H9 (cell line): Measurements from ENCODE around the gene NUDT16. TPM values are rescaled to one million over a fixed set of nuclear protein-coding genes. Genes with fewer than 3 reads are reported as not detected.

Experiments used
- DNase-seq: peaks from one replicate; pipeline ENCODE4 v3.0.0-alpha.2; 2017
- H2AFZ ChIP-seq: one replicate; pipeline ENCODE4 v1.6.1; 2013; ENCODE audit warnings: mild to moderate bottlenecking, low read length, control low read depth, moderate library complexity
- H2AK5ac ChIP-seq: 2 replicates; pipeline ENCODE4 v1.6.1; 2013; ENCODE audit warnings: low read length, control low read depth, mixed read lengths; ENCODE audit not compliant: insufficient read length
- H2BK120ac ChIP-seq: one replicate; pipeline ENCODE4 v1.6.1; 2013; ENCODE audit warnings: low read depth, mild to moderate bottlenecking, low read length, control low read depth, inconsistent platforms; ENCODE audit not compliant: poor library complexity, severe bottlenecking
- H2BK12ac ChIP-seq: 2 replicates; pipeline ENCODE4 v1.6.1; 2013; ENCODE audit warnings: low read length, control low read depth, mixed read lengths, low read depth; ENCODE audit not compliant: insufficient read length
- H2BK15ac ChIP-seq: 2 replicates; pipeline ENCODE4 v1.6.1; 2013; ENCODE audit warnings: low read depth, low read length, control low read depth
- H2BK20ac ChIP-seq: one replicate; pipeline ENCODE4 v1.6.1; 2013; ENCODE audit warnings: low read depth, mild to moderate bottlenecking, low read length, control low read depth, inconsistent platforms; ENCODE audit not compliant: poor library complexity, severe bottlenecking
- H2BK5ac ChIP-seq: 2 replicates; pipeline ENCODE4 v1.6.1; 2013; ENCODE audit warnings: low read length, control low read depth, mixed read lengths; ENCODE audit not compliant: insufficient read length
- H3K14ac ChIP-seq: 2 replicates; pipeline ENCODE4 v1.6.1; 2013; ENCODE audit warnings: low read length, control low read depth; ENCODE audit not compliant: insufficient read depth
- H3K18ac ChIP-seq: 2 replicates; pipeline ENCODE4 v1.6.1; 2013; ENCODE audit warnings: low read depth, mild to moderate bottlenecking, mixed read lengths, low read length, control low read depth; ENCODE audit not compliant: insufficient read length
- H3K23ac ChIP-seq: 2 replicates; pipeline ENCODE4 v1.6.1; 2013; ENCODE audit warnings: low read length, control low read depth, mixed read lengths, low read depth; ENCODE audit not compliant: insufficient read length
- H3K23me2 ChIP-seq: 2 replicates; pipeline ENCODE4 v1.6.1; 2013; ENCODE audit warnings: low read depth, mild to moderate bottlenecking, mixed read lengths, low read length, control low read depth; ENCODE audit not compliant: insufficient read length, poor library complexity, severe bottlenecking
- H3K27ac ChIP-seq: 2 replicates; pipeline ENCODE4 v1.5.1; 2013; ENCODE audit warnings: low read length, control low read depth, mixed read lengths, low read depth; ENCODE audit not compliant: insufficient read length
- H3K27me3 ChIP-seq: 2 replicates; pipeline ENCODE4 v1.6.1; 2013; ENCODE audit warnings: low read length, control low read depth, inconsistent platforms; ENCODE audit not compliant: insufficient read depth
- H3K4ac ChIP-seq: 2 replicates; pipeline ENCODE4 v1.6.1; 2013; ENCODE audit warnings: low read depth, mild to moderate bottlenecking, control low read depth, inconsistent platforms, low read length, moderate library complexity
- H3K4me1 ChIP-seq: 2 replicates; pipeline ENCODE4 v1.6.1; 2013; ENCODE audit warnings: low read length, control low read depth, inconsistent platforms; ENCODE audit not compliant: insufficient read depth
- H3K4me2 ChIP-seq: 2 replicates; pipeline ENCODE4 v1.6.1; 2013; ENCODE audit warnings: low read length, control low read depth, mixed read lengths; ENCODE audit not compliant: insufficient read length, insufficient read depth
- H3K56ac ChIP-seq: 2 replicates; pipeline ENCODE4 v1.6.1; 2013; ENCODE audit warnings: low read depth, mild to moderate bottlenecking, mixed read lengths, low read length, control low read depth; ENCODE audit not compliant: insufficient read length
- H3K79me1 ChIP-seq: 2 replicates; pipeline ENCODE4 v1.6.1; 2013; ENCODE audit warnings: low read depth, mild to moderate bottlenecking, moderate library complexity, low read length, control low read depth, inconsistent platforms; ENCODE audit not compliant: insufficient read depth, poor library complexity, severe bottlenecking
- H3K79me2 ChIP-seq: 2 replicates; pipeline ENCODE4 v1.6.1; 2013; ENCODE audit warnings: low read length, control low read depth, inconsistent platforms; ENCODE audit not compliant: insufficient read depth
- H3K9ac ChIP-seq: 2 replicates; pipeline ENCODE4 v1.6.1; 2013; ENCODE audit warnings: low read length, control low read depth, mixed read lengths; ENCODE audit not compliant: insufficient read length; ENCODE audit errors: extremely low read depth
- H3K9me3 ChIP-seq: one replicate; pipeline ENCODE4 v1.6.1; 2013; ENCODE audit warnings: low read depth, low read length, inconsistent platforms; ENCODE audit not compliant: control insufficient read depth
- H3T11ph ChIP-seq: one replicate; pipeline ENCODE4 v1.6.1; 2013; ENCODE audit warnings: mild to moderate bottlenecking, low read length, control low read depth, inconsistent platforms
- H4K20me1 ChIP-seq: one replicate; pipeline ENCODE4 v1.6.1; 2013; ENCODE audit not compliant: control insufficient read depth, insufficient read length, insufficient read depth
- H4K5ac ChIP-seq: 2 replicates; pipeline ENCODE4 v1.6.1; 2013; ENCODE audit warnings: low read depth, mild to moderate bottlenecking, mixed read lengths, low read length, control low read depth; ENCODE audit not compliant: insufficient read length
- H4K8ac ChIP-seq: replicated peaks from 2 replicates; pipeline ENCODE4 v1.6.1; 2013; ENCODE audit warnings: low read length, control low read depth, mixed read lengths, low read depth; ENCODE audit not compliant: insufficient read length
- H4K91ac ChIP-seq: 2 replicates; pipeline ENCODE4 v1.6.1; 2013; ENCODE audit warnings: low read depth, mild to moderate bottlenecking, moderate library complexity, mixed read lengths, low read length, control low read depth; ENCODE audit not compliant: insufficient read length
- H3K27ac Mint-ChIP-seq, 3 experiments: 2 replicates in 2 of 3; 3 replicates in 1 of 3; pipeline ENCODE4 v1.8.0; 2020 to 2021; ENCODE audit warnings: mixed read lengths in 3 of 3, mild to moderate bottlenecking in 1 of 3, moderate library complexity in 1 of 3
- H3K27me3 Mint-ChIP-seq: 2 replicates; pipeline ENCODE4 v1.8.0; 2021; ENCODE audit warnings: low read depth, mild to moderate bottlenecking, moderate library complexity, mixed read lengths
- H3K36me3 Mint-ChIP-seq, 3 experiments: 2 replicates in 2 of 3; 3 replicates in 1 of 3; pipeline ENCODE4 v1.8.0; 2020 to 2021; ENCODE audit warnings: low read depth in 3 of 3, mixed read lengths in 3 of 3; ENCODE audit not compliant: insufficient read depth in 1 of 3
- H3K4me1 Mint-ChIP-seq, 2 experiments: 2 replicates each; pipeline ENCODE4 v1.8.0; 2020; ENCODE audit warnings: mixed read lengths in 2 of 2
- H3K4me3 Mint-ChIP-seq, 2 experiments: 2 replicates in 1 of 2; 3 replicates in 1 of 2; pipeline ENCODE4 v1.8.0; 2020 to 2021; ENCODE audit warnings: mild to moderate bottlenecking in 2 of 2, mixed read lengths in 2 of 2, moderate library complexity in 1 of 2
- H3K9me3 Mint-ChIP-seq, 2 experiments: 2 replicates in 1 of 2; 3 replicates in 1 of 2; pipeline ENCODE4 v1.8.0; 2020; ENCODE audit warnings: mild to moderate bottlenecking in 2 of 2, mixed read lengths in 2 of 2, moderate library complexity in 1 of 2
- CTCF ChIP-seq: fragments of 200-600 bp; sonication (generic); conservative IDR thresholded peaks from 3 replicates; pipeline ENCODE4 v1.8.0; 2021; ENCODE audit warnings: antibody characterized with exemption, mild to moderate bottlenecking
- WGBS: extraction: QIAGEN DNeasy Blood & Tissue Kit; methylation state at CpG from one replicate; pipeline ENCODE4 v1.1.7; 2013; ENCODE audit warnings: missing lambda C conversion rate, low lambda C conversion rate, mixed read lengths; ENCODE audit not compliant: insufficient read length; ENCODE audit errors: extremely low coverage; 5-methylcytosine and 5-hydroxymethylcytosine counted together
- long read RNA-seq: library from polyadenylated mRNA; unstranded; transcript quantifications from one replicate; pipeline ENCODE4 v2.0.0, GENCODE V29; 2020
- total RNA-seq: library from RNA; stranded (reverse); gene quantifications from 2 replicates; pipeline ENCODE4 v1.2.1, GENCODE V29; 2021

Gene NUDT16
- 16.9 and 18.2 TPM in 2 replicates for total RNA-seq
- long read RNA-seq, full-length matches to known transcripts = 19 of 26 reads
- long read RNA-seq, partial matches to known transcripts = 3 of 26 reads
- long read RNA-seq, other reads (novel, unspliced or antisense) = 4 of 26 reads

DNA sequence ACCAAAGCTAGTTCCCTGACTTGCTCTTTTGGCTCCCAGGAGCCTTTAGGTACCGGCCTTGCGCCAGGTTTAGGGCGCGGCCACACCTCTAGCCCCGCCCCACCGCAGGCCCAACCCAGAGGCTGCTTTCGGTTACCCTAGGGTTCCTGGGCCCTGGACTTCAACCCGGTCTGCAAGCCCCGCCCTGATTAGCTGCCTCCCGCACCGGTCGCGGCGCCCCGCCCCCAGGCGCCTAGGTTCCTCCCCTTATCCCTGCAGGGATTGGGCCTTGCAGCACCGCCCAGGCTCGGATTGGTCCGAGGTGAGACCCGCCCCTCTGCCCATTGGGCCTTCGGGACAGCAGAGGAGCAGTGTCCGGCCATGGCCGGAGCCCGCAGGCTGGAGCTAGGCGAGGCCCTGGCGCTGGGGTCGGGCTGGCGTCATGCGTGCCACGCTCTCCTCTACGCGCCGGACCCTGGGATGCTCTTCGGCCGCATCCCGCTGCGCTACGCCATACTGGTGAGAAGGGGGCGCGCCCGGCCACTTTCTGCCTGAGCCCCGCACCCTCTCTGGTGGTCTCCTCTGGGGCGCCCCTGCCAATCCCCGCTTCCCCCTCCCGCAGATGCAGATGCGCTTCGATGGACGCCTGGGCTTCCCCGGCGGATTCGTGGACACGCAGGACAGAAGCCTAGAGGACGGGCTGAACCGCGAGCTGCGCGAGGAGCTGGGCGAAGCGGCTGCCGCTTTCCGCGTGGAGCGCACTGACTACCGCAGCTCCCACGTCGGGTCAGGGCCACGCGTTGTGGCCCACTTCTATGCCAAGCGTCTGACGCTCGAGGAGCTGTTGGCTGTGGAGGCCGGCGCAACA is at the start of gene NUDT16:
Gene NUDT16 (plus strand): TSS at position 330 of the 847 bp plus-strand sequence. CDS start 31 bp downstream, at position 361.
- no peak within 1 kb of the TSS for H2BK120ac ChIP-seq
- no peak within 1 kb of the TSS for H4K8ac ChIP-seq
- Mint-ChIP-seq H3K9me3 (no peaks in the 10 kb centered on the region), H3K4me3 (peak within 1 kb of the TSS; percentile 93 to 95), H3K36me3 (peaks cover 23 to 48% (median 27%) of the 10 kb centered on the region in 3 experiments), H3K27me3 (no peaks in the 10 kb centered on the region), H3K4me1 (peaks cover 32 to 33% of the 10 kb centered on the region in 2 experiments), H3K27ac (peak within 1 kb of the TSS; percentile 87 to 94 (median 92))
- H3K27ac ChIP-seq = no peak within 1 kb of the TSS
- no peak within 1 kb of the TSS for H2BK12ac ChIP-seq
- peak within 1 kb of the TSS; percentile 66 for H3K4me2 ChIP-seq
- H4K5ac ChIP-seq = no peak within 1 kb of the TSS
- H3K79me2 ChIP-seq = no peaks in the 10 kb centered on the region
- peaks cover 3% of the 10 kb centered on the region for H3K23me2 ChIP-seq
- H2AFZ ChIP-seq = no peak within 1 kb of the TSS
- H4K91ac ChIP-seq = peak within 1 kb of the TSS; percentile 27
- peak; percentile 100 for DNase-seq
- no CpG with 5 or more reads among the region's 73 CpGs for WGBS
- H3K23ac ChIP-seq = no peak within 1 kb of the TSS
- H3K27me3 ChIP-seq = no peaks in the 10 kb centered on the region
- H3T11ph ChIP-seq = no peak within 1 kb of the TSS
- no peak within 1 kb of the TSS for H2BK20ac ChIP-seq
- H3K56ac ChIP-seq = no peak within 1 kb of the TSS
- no peaks in the 10 kb centered on the region for H4K20me1 ChIP-seq
- H3K4ac ChIP-seq = no peak within 1 kb of the TSS; the same call in 1 of the 2 replicates
- H2AK5ac ChIP-seq = no peak within 1 kb of the TSS
- no peaks in the 10 kb centered on the region for H3K4me1 ChIP-seq
- TF ChIP-seq CTCF = no peak
- peak within 1 kb of the TSS; percentile 39; the same call in 1 of the 2 replicates for H2BK15ac ChIP-seq
- H3K9ac ChIP-seq = peak within 1 kb of the TSS; percentile 87
- no peak within 1 kb of the TSS for H2BK5ac ChIP-seq
- H3K14ac ChIP-seq = peak within 1 kb of the TSS; percentile 91
- H3K9me3 ChIP-seq = no peaks in the 10 kb centered on the region
- H3K18ac ChIP-seq = peak within 1 kb of the TSS; percentile 80
- H3K79me1 ChIP-seq = peaks cover 3% of the 10 kb centered on the region
